Measurements from ENCODE around the gene TFR2. TPM values are rescaled to one million over a fixed set of nuclear protein-coding genes. Genes with fewer than 3 reads are reported as not detected.

The TFR2 gene
- total and polyA plus RNA-seq, 9 of the 15 experiments (the other 6 are each of a cell fraction or from before 2014, with no cell fraction given), result 3.8 to 123 (median 51.1) TPM

DNA sequence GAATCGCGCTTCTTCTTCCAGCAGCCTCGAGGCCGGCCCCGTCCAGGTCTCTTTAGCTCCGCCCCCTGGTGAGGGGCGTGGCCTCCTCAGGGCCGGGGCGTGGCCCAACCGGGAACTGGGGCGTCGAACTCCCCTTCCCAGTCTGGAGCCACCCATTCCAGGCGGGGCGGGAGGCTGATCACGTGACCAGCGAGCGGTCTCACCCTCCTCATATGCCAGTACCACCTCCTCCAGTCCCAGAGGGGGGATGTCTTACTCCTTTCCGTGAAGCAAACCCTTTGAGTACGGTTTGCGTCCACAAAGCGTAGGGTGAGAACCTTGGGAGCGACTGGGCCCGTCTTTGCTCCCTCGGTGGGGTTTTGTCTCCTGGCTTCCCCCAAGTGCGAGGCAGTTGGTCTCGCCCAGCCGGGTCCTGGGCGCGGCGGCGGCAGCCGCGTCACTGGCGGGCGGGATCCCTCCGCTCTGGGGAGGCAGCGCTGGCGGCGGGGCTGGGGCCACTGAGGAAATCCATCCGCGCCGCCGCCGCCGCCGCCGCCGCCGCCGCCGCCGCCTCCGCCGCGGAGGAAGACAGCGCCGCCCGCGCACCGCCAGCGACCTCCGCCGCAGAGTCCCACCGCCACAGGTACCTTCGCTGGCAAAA is 32.1 kb upstream of the TFR2 start, which contains the start of gene GNB2 (continued):
- TF ChIP-seq NBN (IDR thresholded peaks at IDR 0.05; ENCODE audit: low read depth), result peak; percentile 99
- TF ChIP-seq MAZ (CRISPR knock-in tag; conservative IDR thresholded peaks at IDR 0.05 in 1 of 2, IDR thresholded peaks at IDR 0.05 in 1 of 2), result peak; percentile 95 to 97
- no peak for TF ChIP-seq ZNF217 (CRISPR knock-in tag; IDR thresholded peaks at IDR 0.05)
- peak; percentile 86 for TF ChIP-seq TBP (optimal IDR thresholded peaks at IDR 0.05; ENCODE audit: low read depth, low read length)
- peak; percentile 75 for TF ChIP-seq HNRNPLL (IDR thresholded peaks at IDR 0.05; ENCODE audit: low read depth, low read length, poor library complexity, severe bottlenecking)
- TF ChIP-seq, protein P1, sequence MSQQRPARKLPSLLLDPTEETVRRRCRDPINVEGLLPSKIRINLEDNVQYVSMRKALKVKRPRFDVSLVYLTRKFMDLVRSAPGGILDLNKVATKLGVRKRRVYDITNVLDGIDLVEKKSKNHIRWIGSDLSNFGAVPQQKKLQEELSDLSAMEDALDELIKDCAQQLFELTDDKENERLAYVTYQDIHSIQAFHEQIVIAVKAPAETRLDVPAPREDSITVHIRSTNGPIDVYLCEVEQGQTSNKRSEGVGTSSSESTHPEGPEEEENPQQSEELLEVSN (IDR thresholded peaks at IDR 0.05; ENCODE audit: borderline replicate concordance in 1 of 2, extremely low read depth in 1 of 2, insufficient read depth in 1 of 2, insufficient read length in 1 of 2, low read depth in 1 of 2, low read length in 1 of 2, poor library complexity in 1 of 2, severe bottlenecking in 1 of 2), result peak; percentile 65 to 88
- TF ChIP-seq, protein P2, sequence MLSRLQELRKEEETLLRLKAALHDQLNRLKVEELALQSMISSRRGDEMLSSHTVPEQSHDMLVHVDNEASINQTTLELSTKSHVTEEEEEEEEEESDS (CRISPR knock-in tag; IDR thresholded peaks at IDR 0.05), result no peak
- TF ChIP-seq, protein P3, sequence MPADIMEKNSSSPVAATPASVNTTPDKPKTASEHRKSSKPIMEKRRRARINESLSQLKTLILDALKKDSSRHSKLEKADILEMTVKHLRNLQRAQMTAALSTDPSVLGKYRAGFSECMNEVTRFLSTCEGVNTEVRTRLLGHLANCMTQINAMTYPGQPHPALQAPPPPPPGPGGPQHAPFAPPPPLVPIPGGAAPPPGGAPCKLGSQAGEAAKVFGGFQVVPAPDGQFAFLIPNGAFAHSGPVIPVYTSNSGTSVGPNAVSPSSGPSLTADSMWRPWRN (IDR thresholded peaks at IDR 0.05; ENCODE audit: low read depth), result no peak
- 0 out of 2 replicates have a peak, but pooled peaks have one; percentile 37 for TF ChIP-seq TEAD4 (IDR thresholded peaks at IDR 0.05; ENCODE audit: low read length)
- TF ChIP-seq TEAD4 (CRISPR knock-in tag; IDR thresholded peaks at IDR 0.05; ENCODE audit: borderline replicate concordance), result no peak
- no peak for TF ChIP-seq POLR3G (IDR thresholded peaks at IDR 0.05; ENCODE audit: extremely low read depth, insufficient read length, insufficient replicate concordance)
- TF ChIP-seq ZBTB7A (IDR thresholded peaks at IDR 0.05; ENCODE audit: borderline replicate concordance, control insufficient read depth, low read depth, low read length), result peak; percentile 77
- TF ChIP-seq ZSCAN29 (IDR thresholded peaks at IDR 0.05), result 0 out of 2 replicates have a peak, but pooled peaks have one; percentile 32
- no peak; the same call in 1 of the 2 replicates for TF ChIP-seq NCOR1 (IDR thresholded peaks at IDR 0.05)
- TF ChIP-seq ZBTB12 (CRISPR knock-in tag; IDR thresholded peaks at IDR 0.05), result peak; percentile 60; the same call in 1 of the 2 replicates
- no peak for TF ChIP-seq DNMT1 (IDR thresholded peaks at IDR 0.05)
- no peak for TF ChIP-seq GTF2A2 (tag; IDR thresholded peaks at IDR 0.05)
- TF ChIP-seq ELF2 (CRISPR knock-in tag; IDR thresholded peaks at IDR 0.05), result no peak; the same call in 1 of the 2 replicates
- 0 out of 2 replicates have a peak, but pooled peaks have one; percentile 28 for TF ChIP-seq DMBX1 (CRISPR knock-in tag; IDR thresholded peaks at IDR 0.05; ENCODE audit: borderline replicate concordance)
- 0 out of 2 replicates have a peak, but pooled peaks have one; percentile 36 for TF ChIP-seq PML (IDR thresholded peaks at IDR 0.05; ENCODE audit: low read length)
- no peak for TF ChIP-seq MXI1 (IDR thresholded peaks at IDR 0.05; ENCODE audit: low read depth, low read length)
- peak; percentile 28 for TF ChIP-seq NEUROD1 (IDR thresholded peaks at IDR 0.05; ENCODE audit: borderline replicate concordance, low read depth, low read length, partially characterized antibody)
- TF ChIP-seq, protein P4, sequence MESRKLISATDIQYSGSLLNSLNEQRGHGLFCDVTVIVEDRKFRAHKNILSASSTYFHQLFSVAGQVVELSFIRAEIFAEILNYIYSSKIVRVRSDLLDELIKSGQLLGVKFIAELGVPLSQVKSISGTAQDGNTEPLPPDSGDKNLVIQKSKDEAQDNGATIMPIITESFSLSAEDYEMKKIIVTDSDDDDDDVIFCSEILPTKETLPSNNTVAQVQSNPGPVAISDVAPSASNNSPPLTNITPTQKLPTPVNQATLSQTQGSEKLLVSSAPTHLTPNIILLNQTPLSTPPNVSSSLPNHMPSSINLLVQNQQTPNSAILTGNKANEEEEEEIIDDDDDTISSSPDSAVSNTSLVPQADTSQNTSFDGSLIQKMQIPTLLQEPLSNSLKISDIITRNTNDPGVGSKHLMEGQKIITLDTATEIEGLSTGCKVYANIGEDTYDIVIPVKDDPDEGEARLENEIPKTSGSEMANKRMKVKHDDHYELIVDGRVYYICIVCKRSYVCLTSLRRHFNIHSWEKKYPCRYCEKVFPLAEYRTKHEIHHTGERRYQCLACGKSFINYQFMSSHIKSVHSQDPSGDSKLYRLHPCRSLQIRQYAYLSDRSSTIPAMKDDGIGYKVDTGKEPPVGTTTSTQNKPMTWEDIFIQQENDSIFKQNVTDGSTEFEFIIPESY (CRISPR knock-in tag; IDR thresholded peaks at IDR 0.05), result peak; percentile 93

Data from K562 (cell line).